SJSA1 (cell line): Measurements from ENCODE around the gene ESYT2. TPM values are rescaled to one million over a fixed set of nuclear protein-coding genes. Genes with fewer than 3 reads are reported as not detected.
"Not testable (repeated sequence)": the region's sequence is repeated elsewhere in the genome, so short reads cannot be mapped to it uniquely, and the experiment has no call there.

Experiments used
- DNase-seq, 2 experiments: peaks; one replicate each; pipeline ENCODE4 v3.0.0-alpha.2; 2015 to 2020; ENCODE audit warnings: low spot score in 2 of 2, low read depth in 1 of 2
- H3K27ac ChIP-seq: fragments of 250-450 bp; sonication (Bioruptor Pico); 2 replicates; pipeline ENCODE4 v1.5.1; 2020; ENCODE audit warnings: mild to moderate bottlenecking, moderate library complexity
- H3K27me3 ChIP-seq: fragments of 250-450 bp; sonication (Bioruptor Pico); replicated peaks from 2 replicates; pipeline ENCODE4 v1.5.1; 2020; ENCODE audit warnings: mild to moderate bottlenecking, moderate library complexity
- H3K36me3 ChIP-seq: fragments of 250-450 bp; sonication (Bioruptor Pico); 2 replicates; pipeline ENCODE4 v1.5.1; 2020; ENCODE audit warnings: mild to moderate bottlenecking
- H3K4me1 ChIP-seq: fragments of 250-450 bp; sonication (Bioruptor Pico); replicated peaks from 2 replicates; pipeline ENCODE4 v1.6.1; 2021; ENCODE audit warnings: mild to moderate bottlenecking
- H3K4me3 ChIP-seq: fragments of 250-450 bp; sonication (Bioruptor Pico); 2 replicates; pipeline ENCODE4 v1.5.1; 2020; ENCODE audit warnings: mild to moderate bottlenecking
- H3K9me3 ChIP-seq: fragments of 250-450 bp; sonication (Bioruptor Pico); replicated peaks from 2 replicates; pipeline ENCODE4 v1.5.1; 2020; ENCODE audit warnings: mild to moderate bottlenecking
- total RNA-seq: library from RNA; depleted of rRNA; stranded (reverse); fragments of >200 nt; shearing (Covaris generic); gene quantifications from 2 replicates; pipeline ENCODE4 v1.2.3, GENCODE V29; 2014; rRNA removed

Gene ESYT2, protein sequence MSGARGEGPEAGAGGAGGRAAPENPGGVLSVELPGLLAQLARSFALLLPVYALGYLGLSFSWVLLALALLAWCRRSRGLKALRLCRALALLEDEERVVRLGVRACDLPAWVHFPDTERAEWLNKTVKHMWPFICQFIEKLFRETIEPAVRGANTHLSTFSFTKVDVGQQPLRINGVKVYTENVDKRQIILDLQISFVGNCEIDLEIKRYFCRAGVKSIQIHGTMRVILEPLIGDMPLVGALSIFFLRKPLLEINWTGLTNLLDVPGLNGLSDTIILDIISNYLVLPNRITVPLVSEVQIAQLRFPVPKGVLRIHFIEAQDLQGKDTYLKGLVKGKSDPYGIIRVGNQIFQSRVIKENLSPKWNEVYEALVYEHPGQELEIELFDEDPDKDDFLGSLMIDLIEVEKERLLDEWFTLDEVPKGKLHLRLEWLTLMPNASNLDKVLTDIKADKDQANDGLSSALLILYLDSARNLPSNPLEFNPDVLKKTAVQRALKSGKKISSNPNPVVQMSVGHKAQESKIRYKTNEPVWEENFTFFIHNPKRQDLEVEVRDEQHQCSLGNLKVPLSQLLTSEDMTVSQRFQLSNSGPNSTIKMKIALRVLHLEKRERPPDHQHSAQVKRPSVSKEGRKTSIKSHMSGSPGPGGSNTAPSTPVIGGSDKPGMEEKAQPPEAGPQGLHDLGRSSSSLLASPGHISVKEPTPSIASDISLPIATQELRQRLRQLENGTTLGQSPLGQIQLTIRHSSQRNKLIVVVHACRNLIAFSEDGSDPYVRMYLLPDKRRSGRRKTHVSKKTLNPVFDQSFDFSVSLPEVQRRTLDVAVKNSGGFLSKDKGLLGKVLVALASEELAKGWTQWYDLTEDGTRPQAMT
- total RNA-seq: 74.7 and 89.6 TPM in 2 replicates

DNA sequence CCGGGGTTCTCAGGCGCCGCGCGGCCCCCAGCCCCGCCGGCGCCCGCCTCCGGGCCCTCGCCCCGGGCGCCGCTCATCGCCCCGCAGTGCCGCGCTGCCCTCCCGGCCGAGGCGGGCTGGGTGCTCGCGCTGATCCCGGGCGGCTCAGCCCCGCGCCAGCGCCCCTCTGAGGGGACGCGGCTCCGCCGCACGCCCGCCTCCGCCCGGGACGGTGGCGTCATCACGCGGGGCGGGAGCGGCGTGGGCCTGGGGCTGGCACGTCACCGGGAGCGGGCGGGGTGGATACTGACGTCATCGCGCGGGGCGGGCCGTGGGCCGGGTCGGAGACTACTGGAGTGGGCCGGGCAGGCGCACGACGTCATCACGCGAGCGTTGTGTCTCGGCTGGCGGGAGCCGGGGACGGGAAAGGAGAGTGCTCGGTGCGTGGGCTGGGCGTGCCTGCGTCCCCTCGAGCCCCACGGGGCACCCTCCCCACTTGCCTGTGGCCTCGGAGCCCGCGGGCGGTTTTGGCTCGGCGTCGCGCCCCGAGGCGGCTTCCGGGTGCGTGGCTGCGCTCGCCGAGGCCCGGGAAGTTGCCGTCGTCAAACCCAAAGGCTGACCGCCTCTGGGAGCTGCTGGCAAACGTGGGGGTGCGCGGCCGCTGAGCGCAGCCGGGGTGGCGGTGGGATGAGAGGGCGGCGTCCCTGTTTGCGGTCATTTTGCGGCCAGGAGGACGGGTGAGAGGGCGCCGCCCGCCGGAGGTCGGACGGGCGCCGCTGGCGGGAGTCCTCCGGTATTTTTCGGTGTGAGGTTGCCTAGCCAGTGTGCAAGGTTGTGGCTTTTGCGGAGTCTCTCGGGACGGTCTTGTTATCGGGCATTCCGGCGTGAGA, at the start of gene ESYT2:
Gene ESYT2, minus strand, starts transcription at position 168 of the 869 bp plus-strand sequence. Its CDS starts 91 bp downstream, at position 77.
- peaks cover 10% of the 10 kb centered on the region for H3K36me3 ChIP-seq
- H3K4me1 ChIP-seq: peaks cover 18% of the 10 kb centered on the region
- H3K9me3 ChIP-seq: peaks cover 3% of the 10 kb centered on the region; the same call in 1 of the 2 replicates
- H3K27me3 ChIP-seq: no peaks in the 10 kb centered on the region
- peak within 1 kb of the TSS; percentile 80 for H3K4me3 ChIP-seq
- peak; percentile 97 for DNase-seq
- peak within 1 kb of the TSS; percentile 98 for H3K27ac ChIP-seq

DNA sequence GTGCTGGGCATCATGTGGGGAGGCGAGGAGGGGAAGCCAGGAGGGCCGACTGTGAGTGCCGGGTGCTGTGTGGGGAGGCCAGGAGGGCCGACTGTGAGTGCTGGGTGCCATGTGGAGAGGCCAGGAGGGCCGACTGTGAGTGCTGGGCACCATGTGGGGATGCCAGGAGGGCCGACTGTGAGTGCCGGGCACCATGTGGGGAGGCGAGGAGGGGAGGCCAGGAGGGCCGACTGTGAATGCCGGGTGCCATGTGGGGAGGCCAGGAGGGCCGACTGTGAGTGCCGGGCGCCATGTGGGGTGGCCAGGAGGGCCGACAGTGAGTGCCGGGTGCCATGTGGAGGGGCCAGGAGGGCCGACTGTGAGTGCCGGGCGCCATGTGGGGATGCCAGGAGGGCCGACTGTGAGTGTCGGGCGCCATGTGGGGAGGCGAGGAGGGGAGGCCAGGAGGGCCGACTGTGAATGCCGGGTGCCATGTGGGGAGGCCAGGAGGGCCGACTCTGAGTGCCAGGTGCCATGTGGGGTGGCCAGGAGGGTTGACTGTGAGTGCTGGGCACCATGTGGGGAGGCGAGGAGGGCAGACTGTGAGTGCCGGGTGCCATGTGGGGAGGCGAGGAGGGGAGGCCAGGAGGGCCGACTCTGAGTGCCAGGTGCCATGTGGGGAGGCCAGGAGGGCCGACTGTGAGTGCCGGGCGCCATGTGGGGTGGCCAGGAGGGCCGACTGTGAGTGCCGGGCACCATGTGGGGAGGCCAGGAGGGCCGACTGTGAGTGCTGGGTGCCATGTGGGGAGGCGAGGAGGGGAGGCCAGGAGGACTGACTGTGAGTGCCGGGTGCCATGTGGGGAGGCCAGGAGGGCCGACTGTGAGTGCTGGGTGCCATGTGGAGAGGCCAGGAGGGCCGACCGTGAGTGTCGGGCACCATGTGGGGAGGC, 49.1 kb upstream of the ESYT2 start:
- not testable (repeated sequence) for H3K4me1 ChIP-seq, H3K4me3 ChIP-seq, H3K27me3 ChIP-seq, DNase-seq, H3K36me3 ChIP-seq, H3K9me3 ChIP-seq, H3K27ac ChIP-seq

DNA sequence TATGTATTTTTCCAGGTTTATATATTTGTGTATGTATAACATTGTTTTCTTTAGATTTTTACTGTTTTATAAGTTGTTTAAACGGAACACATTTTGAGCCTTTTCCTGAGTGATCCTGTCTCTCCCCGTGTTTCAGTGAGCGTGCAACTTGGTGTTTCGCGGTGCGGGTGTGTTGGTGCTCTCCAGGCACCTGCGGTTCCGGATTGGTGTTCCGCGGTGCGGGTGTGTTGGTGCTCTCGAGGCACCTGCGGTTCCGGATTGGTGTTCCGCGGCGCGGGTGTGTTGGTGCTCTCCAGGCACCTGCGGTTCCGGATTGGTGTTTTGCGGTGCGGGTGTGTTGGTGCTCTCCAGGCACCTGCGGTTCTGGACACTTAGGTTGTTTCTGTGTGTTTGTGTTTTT, 47.7 kb upstream of the ESYT2 start:
- Histone ChIP-seq H3K27me3 (no peaks in the 10 kb centered on the region), H3K9me3 (no peaks in the 10 kb centered on the region), H3K4me3 (no peak overlapping the region), H3K36me3 (peaks cover 4% of the 10 kb centered on the region; the same call in 1 of the 2 replicates), H3K4me1 (no peaks in the 10 kb centered on the region), H3K27ac (no peak overlapping the region)
- no peak for DNase-seq

DNA sequence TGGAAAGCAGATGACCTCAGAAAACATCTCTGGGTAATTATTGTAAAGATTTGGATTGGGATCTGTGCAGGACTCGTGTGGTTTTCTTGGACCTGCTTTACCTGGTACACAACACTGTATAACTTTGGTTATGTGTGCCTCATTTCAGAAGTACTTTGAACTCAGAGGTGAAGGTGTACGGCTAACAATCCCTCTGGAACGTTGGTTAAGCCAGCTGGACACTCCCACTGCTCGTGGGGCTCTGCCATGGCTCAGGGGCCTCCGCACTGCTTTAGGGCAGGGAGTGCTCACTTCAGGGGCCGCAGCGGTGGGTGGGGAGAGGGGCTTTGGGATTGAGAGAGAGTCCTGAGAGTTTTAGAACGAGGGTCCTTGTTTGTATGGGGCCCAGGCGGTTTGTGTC, 40.6 kb upstream of the ESYT2 start:
- H3K4me1 ChIP-seq: no peaks in the 10 kb centered on the region
- no peaks in the 10 kb centered on the region for H3K9me3 ChIP-seq
- H3K36me3 ChIP-seq: peaks cover 4% of the 10 kb centered on the region; the same call in 1 of the 2 replicates
- no peaks in the 10 kb centered on the region for H3K27me3 ChIP-seq
- no peak for DNase-seq
- H3K27ac ChIP-seq: no peak overlapping the region
- H3K4me3 ChIP-seq: no peak overlapping the region

DNA sequence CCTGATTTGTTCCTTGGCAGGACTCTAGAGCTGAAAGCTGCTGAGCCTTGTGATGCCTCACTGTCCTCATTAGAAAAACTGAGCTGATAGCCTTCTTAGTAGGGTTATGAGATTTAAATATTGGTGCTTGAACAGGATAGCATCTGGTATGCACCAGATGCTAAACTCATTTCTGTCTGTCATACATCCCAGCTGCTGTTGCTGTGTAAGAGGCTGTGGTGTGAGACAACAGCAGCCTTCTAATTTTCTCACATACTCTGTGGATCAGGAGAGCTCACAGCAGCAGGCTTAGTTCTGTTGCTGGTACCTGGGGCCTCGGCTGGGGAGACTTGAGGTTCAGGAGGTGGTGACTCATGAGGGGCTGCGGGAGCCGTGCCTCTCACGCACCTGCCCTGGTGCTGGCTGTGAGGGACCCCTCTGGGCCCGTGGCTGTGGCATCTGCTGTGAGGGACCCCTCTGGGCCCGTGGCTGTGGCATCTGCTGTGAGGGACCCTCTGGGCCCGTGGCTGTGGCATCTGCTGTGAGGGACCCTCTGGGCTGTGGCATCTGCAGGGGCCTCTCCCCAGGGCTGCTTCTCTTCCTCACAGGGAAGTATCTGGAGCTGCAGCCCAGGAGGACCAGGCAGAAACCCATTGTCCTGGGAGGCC, 39.6 kb upstream of the ESYT2 start:
- Histone ChIP-seq H3K4me1 (peaks cover 3% of the 10 kb centered on the region; the same call in 1 of the 2 replicates), H3K36me3 (no peaks in the 10 kb centered on the region), H3K9me3 (no peaks in the 10 kb centered on the region), H3K27me3 (no peaks in the 10 kb centered on the region), H3K27ac (no peak overlapping the region), H3K4me3 (no peak overlapping the region)
- no peak for DNase-seq

DNA sequence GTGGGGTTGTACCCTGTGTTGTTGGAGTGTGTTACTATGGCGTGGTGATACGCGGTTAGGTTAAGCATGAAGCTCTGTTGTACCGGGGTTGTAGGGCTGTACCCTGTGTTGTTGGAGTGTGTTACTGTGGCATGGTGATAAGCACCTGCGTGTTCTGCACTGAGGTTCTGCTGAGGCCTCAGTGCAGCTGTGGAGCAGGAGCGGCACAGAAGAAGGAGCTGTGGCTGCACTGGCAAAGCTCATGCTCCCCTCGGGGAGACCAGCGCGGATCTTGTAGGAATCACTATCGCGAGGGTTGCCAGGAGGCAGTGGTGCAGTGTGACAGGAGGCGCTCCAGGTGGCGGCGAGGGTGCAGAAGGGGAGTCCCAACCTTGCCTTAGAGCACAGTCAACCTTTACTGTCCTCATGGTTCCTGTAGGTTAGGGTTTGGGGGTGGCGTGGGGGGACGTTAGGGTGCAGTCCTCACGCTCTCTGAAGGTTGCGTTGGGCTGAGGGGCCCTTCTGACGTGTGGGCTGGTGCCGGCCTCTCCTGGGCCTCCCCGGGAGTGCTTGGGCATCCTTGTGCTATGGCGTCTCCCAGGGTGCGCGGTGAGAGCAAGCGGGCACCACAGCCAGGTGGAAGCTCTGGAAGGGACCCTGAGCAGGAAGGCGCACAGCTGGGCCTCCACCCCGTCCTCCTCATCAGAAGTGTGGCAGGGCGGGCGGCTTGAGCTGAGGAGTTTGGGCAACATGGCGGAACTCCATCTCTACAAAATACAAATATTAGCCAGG, 38.1 kb upstream of the ESYT2 start:
- no peak overlapping the region for H3K4me3 ChIP-seq
- H3K36me3 ChIP-seq: no peaks in the 10 kb centered on the region
- H3K4me1 ChIP-seq: peaks cover 6% of the 10 kb centered on the region; the same call in 1 of the 2 replicates
- no peaks in the 10 kb centered on the region for H3K9me3 ChIP-seq
- DNase-seq: no peak
- no peaks in the 10 kb centered on the region for H3K27me3 ChIP-seq
- no peak overlapping the region for H3K27ac ChIP-seq

DNA sequence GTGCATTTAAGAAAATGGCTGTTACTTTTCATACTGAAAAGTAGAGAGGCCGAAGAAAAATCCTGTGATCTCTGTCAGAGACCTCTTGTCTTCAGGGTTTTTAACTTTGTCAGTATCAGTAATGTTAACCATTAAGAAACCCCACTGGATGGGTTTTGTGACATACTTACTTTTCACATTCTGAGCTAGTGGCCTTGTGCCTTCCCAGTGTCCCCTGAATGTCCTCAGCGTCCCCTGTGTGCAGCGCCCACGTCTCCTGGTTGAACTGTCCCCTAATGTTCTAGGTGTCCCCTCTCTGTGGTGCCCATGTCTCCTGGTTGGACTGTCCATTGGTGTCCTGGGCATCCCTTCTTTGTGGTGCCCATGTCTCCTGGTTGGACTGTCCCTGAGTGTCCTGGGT, 36.7 kb upstream of the ESYT2 start:
- H3K27ac ChIP-seq: no peak overlapping the region
- H3K9me3 ChIP-seq: no peaks in the 10 kb centered on the region
- no peak for DNase-seq
- no peaks in the 10 kb centered on the region for H3K27me3 ChIP-seq
- peaks cover 6% of the 10 kb centered on the region; the same call in 1 of the 2 replicates for H3K4me1 ChIP-seq
- H3K36me3 ChIP-seq: no peaks in the 10 kb centered on the region
- no peak overlapping the region for H3K4me3 ChIP-seq

DNA sequence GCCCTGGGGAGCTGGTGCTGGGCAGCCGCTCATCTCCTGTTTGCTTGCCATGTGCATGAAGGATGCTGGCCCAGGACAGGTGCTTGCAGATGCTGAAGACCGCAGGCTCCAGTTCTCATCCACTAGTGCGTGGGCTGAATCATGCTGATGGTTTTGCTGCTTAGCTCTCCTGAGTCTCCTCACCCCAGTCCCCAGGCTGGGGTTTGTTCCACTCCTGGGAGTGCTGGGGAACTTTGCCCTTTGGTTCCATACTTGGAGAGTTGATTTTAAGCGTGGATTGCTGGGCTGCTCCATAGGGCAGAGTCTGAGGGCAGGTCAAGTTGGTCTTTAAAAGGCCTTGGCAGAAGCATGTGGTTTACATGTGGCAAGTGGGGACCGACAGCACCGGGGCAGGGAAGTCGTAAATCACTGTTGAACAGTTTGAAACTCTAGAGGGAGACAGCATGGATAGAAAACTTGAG, 36.2 kb upstream of the ESYT2 start:
- H3K27ac ChIP-seq: no peak overlapping the region
- no peak overlapping the region for H3K4me3 ChIP-seq
- no peaks in the 10 kb centered on the region for H3K27me3 ChIP-seq
- DNase-seq: no peak
- H3K9me3 ChIP-seq: no peaks in the 10 kb centered on the region
- no peaks in the 10 kb centered on the region for H3K36me3 ChIP-seq
- H3K4me1 ChIP-seq: peaks cover 6% of the 10 kb centered on the region; the same call in 1 of the 2 replicates

DNA sequence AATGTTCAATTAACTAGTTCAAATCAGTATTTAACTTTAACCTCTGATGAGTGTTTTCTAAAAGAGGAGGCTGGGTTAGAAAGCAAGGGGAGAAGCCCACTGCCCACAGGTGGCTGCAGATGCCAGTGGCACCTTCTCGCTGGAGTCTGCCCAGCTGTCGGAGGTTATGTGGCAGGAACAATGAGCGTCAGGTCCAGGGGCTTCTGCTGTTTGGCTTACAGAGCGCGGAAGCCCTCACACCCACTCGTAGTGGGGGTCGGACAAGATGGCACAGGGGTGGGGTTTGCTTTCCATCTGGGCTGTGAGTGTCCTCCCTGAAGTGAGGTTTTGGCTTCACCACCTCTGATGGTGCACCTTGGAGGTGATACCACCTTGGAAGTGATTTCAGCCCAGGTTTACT, 35.5 kb upstream of the ESYT2 start:
- Histone ChIP-seq H3K4me3 (no peak overlapping the region), H3K9me3 (no peaks in the 10 kb centered on the region), H3K4me1 (peaks cover 6% of the 10 kb centered on the region; the same call in 1 of the 2 replicates), H3K27me3 (no peaks in the 10 kb centered on the region), H3K36me3 (no peaks in the 10 kb centered on the region), H3K27ac (peak overlapping the region; percentile 55; the same call in 1 of the 2 replicates)
- DNase-seq: no peak

DNA sequence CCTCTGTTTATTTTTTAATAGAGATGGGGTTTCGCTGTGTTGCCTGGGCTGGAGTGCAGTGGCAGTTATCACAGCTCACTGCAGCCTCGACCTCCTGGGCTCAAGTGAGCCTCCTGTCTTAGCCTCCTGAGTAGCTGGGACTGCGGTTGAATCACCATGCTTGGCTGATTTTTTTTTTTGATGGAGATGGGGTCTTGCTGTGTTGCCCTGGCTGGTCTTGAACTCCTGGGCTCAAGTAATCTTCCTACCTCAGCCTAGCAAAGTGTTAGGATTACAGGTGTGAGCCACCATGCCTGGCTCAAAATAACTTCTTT, 35.2 kb upstream of the ESYT2 start:
- Histone ChIP-seq H3K36me3 (no peaks in the 10 kb centered on the region), H3K9me3 (no peaks in the 10 kb centered on the region), H3K4me1 (peaks cover 6% of the 10 kb centered on the region; the same call in 1 of the 2 replicates), H3K27ac (peak overlapping the region; percentile 55), H3K27me3 (no peaks in the 10 kb centered on the region), H3K4me3 (peak overlapping the region; percentile 30)
- DNase-seq: no peak

DNA sequence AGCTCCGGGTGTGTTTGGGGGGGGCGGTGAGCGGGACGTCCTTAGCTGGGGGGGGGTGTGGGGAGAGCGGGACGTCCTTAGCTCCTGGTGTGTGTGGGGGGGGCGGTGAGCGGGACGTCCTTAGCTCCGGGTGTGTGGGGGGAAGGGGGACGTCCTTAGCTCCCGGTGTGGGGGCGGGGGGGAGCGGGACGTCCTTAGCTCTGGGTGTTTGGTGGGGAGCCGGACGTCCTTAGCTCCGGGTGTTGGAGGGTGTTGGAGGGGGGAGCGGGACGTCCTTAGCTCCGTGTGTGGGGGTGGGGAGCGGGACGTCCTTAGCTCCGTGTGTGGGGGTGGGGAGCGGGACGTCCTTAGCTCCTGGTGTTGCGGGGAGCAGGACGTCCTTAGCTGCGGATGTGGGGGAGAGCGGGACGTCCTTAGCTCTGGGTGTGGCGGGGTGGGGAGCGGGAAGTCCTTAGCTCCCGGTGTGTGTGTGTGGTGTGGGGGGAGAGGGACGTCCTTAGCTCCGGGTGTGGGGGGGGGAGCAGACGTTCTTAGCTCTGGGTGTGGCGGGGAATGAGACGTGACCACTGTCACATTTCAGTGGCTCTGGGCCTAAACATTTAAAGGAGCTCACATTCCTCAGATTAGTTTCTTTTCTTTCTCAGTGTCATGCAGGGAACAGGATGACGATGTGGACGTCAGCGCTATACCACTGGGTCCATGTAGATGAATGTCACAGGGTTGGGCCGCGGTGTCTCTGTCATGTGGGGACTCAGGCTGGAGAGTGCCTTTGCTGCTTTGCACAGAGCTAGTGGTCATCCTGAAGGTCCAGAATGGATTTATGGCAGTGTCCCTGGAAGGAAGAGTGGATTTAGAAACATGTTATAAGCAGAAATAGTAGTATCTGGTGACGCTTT, 34.5 kb upstream of the ESYT2 start:
- DNase-seq: peak; percentile 71 to 76
- Histone ChIP-seq H3K9me3 (no peaks in the 10 kb centered on the region), H3K4me3 (peak overlapping the region; percentile 30), H3K27ac (peak overlapping the region; percentile 55), H3K36me3 (no peaks in the 10 kb centered on the region), H3K4me1 (peaks cover 6% of the 10 kb centered on the region; the same call in 1 of the 2 replicates), H3K27me3 (no peaks in the 10 kb centered on the region)
